IMR-90 (cell line): ENCODE results near the gene SLC4A5. TPM values are rescaled to one million over a fixed set of nuclear protein-coding genes. Genes with fewer than 3 reads are reported as not detected.
A peak's percentile ranks its signal among the peaks of the same experiment; 100 is the strongest.

ENCODE experiments used
- ATAC-seq: fragments of 200-7000 bp; cut with Tn5 transposase; 2 replicates; pipeline ENCODE4 v1.9.1; 2020; ENCODE audit warnings: low read depth, mild to moderate bottlenecking, moderate library complexity
- BruUV-seq: library from RNA; stranded (reverse); fragments of 400-500 nt; replicated peaks from 2 replicates; lab custom pipeline; 2021; lab: Mats Ljungman, UMichigan
- CTCF ChIA-PET: fragments of 300-600 bp; formaldehyde crosslinking; extraction: SDS; loops from one replicate; lab custom pipeline; 2021; ENCODE audit warnings: antibody characterized with exemption; lab: Yijun Ruan, JAX
- POLR2A ChIA-PET: fragments of 300-600 bp; sonication (Branson Sonifier 250); formaldehyde crosslinking; loops from one replicate; lab custom pipeline; 2022; ENCODE audit warnings: antibody characterized with exemption; ENCODE audit not compliant: unreplicated experiment; lab: Charles Lee
- DNase-seq: peaks from one replicate; pipeline ENCODE4 v3.0.0; 2013
- H2AFZ ChIP-seq: replicated peaks from 2 replicates; pipeline ENCODE3; 2013; ENCODE audit warnings: low read length, mild to moderate bottlenecking; ENCODE audit not compliant: poor library complexity
- H2AK5ac ChIP-seq: 2 replicates; pipeline ENCODE4 v1.6.1; 2013; ENCODE audit warnings: low read depth, low read length, inconsistent platforms
- H2AK9ac ChIP-seq: replicated peaks from 2 replicates; pipeline ENCODE3; 2013; ENCODE audit warnings: mild to moderate bottlenecking, low read depth, low read length, moderate library complexity; ENCODE audit not compliant: poor library complexity
- H2BK120ac ChIP-seq: 2 replicates; pipeline ENCODE4 v1.6.1; 2013; ENCODE audit warnings: low read depth, low read length, inconsistent platforms
- H2BK15ac ChIP-seq: 3 replicates; pipeline ENCODE4 v1.6.1; 2013; ENCODE audit warnings: low read depth, low read length, inconsistent platforms
- H2BK20ac ChIP-seq: 2 replicates; pipeline ENCODE4 v1.6.1; 2013; ENCODE audit warnings: low read depth, mild to moderate bottlenecking, inconsistent platforms, low read length, moderate library complexity
- H2BK5ac ChIP-seq: 2 replicates; pipeline ENCODE4 v1.6.1; 2013; ENCODE audit warnings: mild to moderate bottlenecking, low read depth, low read length, inconsistent platforms; ENCODE audit not compliant: poor library complexity, severe bottlenecking
- H3K14ac ChIP-seq: replicated peaks from 2 replicates; pipeline ENCODE4 v1.6.1; 2013; ENCODE audit warnings: low read depth, low read length, inconsistent platforms
- H3K18ac ChIP-seq: 2 replicates; pipeline ENCODE4 v1.6.1; 2013; ENCODE audit warnings: low read depth, low read length, control low read depth
- H3K23ac ChIP-seq: 2 replicates; pipeline ENCODE4 v1.6.1; 2013; ENCODE audit warnings: low read depth, low read length, inconsistent platforms
- H3K27ac ChIP-seq: 2 replicates; pipeline ENCODE4 v1.5.1; 2013; ENCODE audit warnings: mild to moderate bottlenecking, control low read depth, low read length; ENCODE audit not compliant: insufficient read depth
- H3K27me3 ChIP-seq: 2 replicates; pipeline ENCODE4 v1.6.1; 2013; ENCODE audit warnings: low read length; ENCODE audit not compliant: control insufficient read depth, insufficient read depth
- H3K36me3 ChIP-seq: 2 replicates; pipeline ENCODE4 v1.6.1; 2013; ENCODE audit warnings: low read length, mixed read lengths; ENCODE audit not compliant: control insufficient read depth, insufficient read depth
- H3K4ac ChIP-seq: 2 replicates; pipeline ENCODE4 v1.6.1; 2013; ENCODE audit warnings: low read depth, low read length, inconsistent platforms
- H3K4me1 ChIP-seq: 2 replicates; pipeline ENCODE4 v1.6.1; 2013; ENCODE audit warnings: low read length, mixed read lengths; ENCODE audit not compliant: control insufficient read depth, insufficient read depth
- H3K4me2 ChIP-seq: 2 replicates; pipeline ENCODE4 v1.6.1; 2013; ENCODE audit warnings: low read depth, mild to moderate bottlenecking, control low read depth, low read length, moderate library complexity
- H3K4me3 ChIP-seq: 2 replicates; pipeline ENCODE4 v1.5.1; 2013; ENCODE audit warnings: low read depth, mild to moderate bottlenecking, control low read depth, low read length, moderate library complexity; ENCODE audit not compliant: insufficient read depth
- H3K56ac ChIP-seq: 2 replicates; pipeline ENCODE4 v1.6.1; 2013; ENCODE audit warnings: low read length, inconsistent platforms; ENCODE audit not compliant: insufficient read depth; ENCODE audit errors: extremely low read depth
- H3K79me1 ChIP-seq, 2 experiments: 2 replicates each; pipeline ENCODE4 v1.6.1; 2013; ENCODE audit warnings: low read length in 2 of 2, inconsistent platforms in 1 of 2, low read depth in 1 of 2
- H3K9ac ChIP-seq: 2 replicates; pipeline ENCODE4 v1.6.1; 2013; ENCODE audit warnings: low read depth, low read length, control low read depth
- H3K9me1 ChIP-seq: 2 replicates; pipeline ENCODE4 v1.6.1; 2013; ENCODE audit warnings: low read length, inconsistent platforms; ENCODE audit not compliant: insufficient read depth
- H3K9me3 ChIP-seq: 2 replicates; pipeline ENCODE4 v1.6.1; 2013; ENCODE audit warnings: low read length; ENCODE audit not compliant: control insufficient read depth, insufficient read depth
- H4K20me1 ChIP-seq: 2 replicates; pipeline ENCODE4 v1.6.1; 2013; ENCODE audit warnings: low read length, inconsistent platforms; ENCODE audit not compliant: insufficient read depth
- H4K5ac ChIP-seq: 2 replicates; pipeline ENCODE4 v1.6.1; 2013; ENCODE audit warnings: mild to moderate bottlenecking, low read depth, low read length, control low read depth
- H4K8ac ChIP-seq, 2 experiments: 2 replicates each; pipeline ENCODE4 v1.6.1; 2013; ENCODE audit warnings: low read depth in 2 of 2, low read length in 2 of 2, control low read depth in 1 of 2, inconsistent platforms in 1 of 2
- H4K91ac ChIP-seq: 2 replicates; pipeline ENCODE4 v1.6.1; 2013; ENCODE audit warnings: low read depth, low read length, inconsistent platforms; ENCODE audit not compliant: insufficient read depth
- BHLHE40 ChIP-seq: fragments of 150-350 bp; IDR thresholded peaks from 2 replicates; pipeline ENCODE4 v1.6.1; 2016; ENCODE audit warnings: mild to moderate bottlenecking, low read depth, low read length
- CEBPB ChIP-seq: IDR thresholded peaks from 2 replicates; pipeline ENCODE4 v1.6.1; 2012; ENCODE audit warnings: low read depth, low read length, improper control_type of control experiment
- MAZ ChIP-seq: IDR thresholded peaks from 2 replicates; pipeline ENCODE4 v1.6.1; 2012; ENCODE audit warnings: low read depth, mild to moderate bottlenecking, low read length, improper control_type of control experiment, moderate library complexity, borderline replicate concordance
- MXI1 ChIP-seq: IDR thresholded peaks from 2 replicates; pipeline ENCODE4 v1.6.1; 2012; ENCODE audit warnings: low read depth, mild to moderate bottlenecking, low read length, moderate library complexity, borderline replicate concordance
- WGBS, 2 experiments: methylation state at CpG; one replicate each; pipeline versions ENCODE4 v1.1.5 to v1.1.7; 2013; ENCODE audit warnings: missing lambda C conversion rate in 2 of 2; ENCODE audit not compliant: insufficient read length in 1 of 2; ENCODE audit errors: extremely low coverage in 2 of 2; 5-methylcytosine and 5-hydroxymethylcytosine counted together
- dilution Hi-C: fragments of 300-500 bp; cut with HindIII; formaldehyde crosslinking; loops from one replicate; pipeline ENCODE4 v1.14.3; 2018; ENCODE audit warnings: low sequenced_read_pairs; ENCODE audit not compliant: unreplicated experiment
- in situ Hi-C: fragments of 300-500 bp; cut with MboI; formaldehyde crosslinking; loops from 3 replicates; pipeline ENCODE4 v1.14.3; 2019; ENCODE audit warnings: low sequenced_read_pairs, inconsistent platforms, mixed read lengths
- intact Hi-C: fragments of 100-400 bp; cut with micrococcal nuclease; formaldehyde crosslinking; loops from 2 replicates; pipeline ENCODE4 v1.10.0; 2022
- polyA plus RNA-seq, 3 experiments: library from polyadenylated mRNA; depleted of rRNA; stranded (reverse); fragments of >200 nt; gene quantifications; 2 replicates each; pipeline ENCODE4 v1.2.3, GENCODE V29; 2012; ENCODE audit warnings: low replicate concordance in 1 of 3
- total RNA-seq: library from RNA; depleted of rRNA; stranded (reverse); fragments of >200 nt; gene quantifications from 2 replicates; pipeline ENCODE4 v1.2.3, GENCODE V29; 2012
- TF ChIP-seq, protein P1 (sequence below): fragments of 150-350 bp; IDR thresholded peaks from 2 replicates; pipeline ENCODE4 v1.6.1; 2017; ENCODE audit warnings: mild to moderate bottlenecking, antibody characterized with exemption, low read length, low read depth

Gene SLC4A5
- total and polyA plus RNA-seq, 2 of the 4 experiments (the other 2 are of a cell fraction), result 0.18 to 0.22 TPM

DNA sequence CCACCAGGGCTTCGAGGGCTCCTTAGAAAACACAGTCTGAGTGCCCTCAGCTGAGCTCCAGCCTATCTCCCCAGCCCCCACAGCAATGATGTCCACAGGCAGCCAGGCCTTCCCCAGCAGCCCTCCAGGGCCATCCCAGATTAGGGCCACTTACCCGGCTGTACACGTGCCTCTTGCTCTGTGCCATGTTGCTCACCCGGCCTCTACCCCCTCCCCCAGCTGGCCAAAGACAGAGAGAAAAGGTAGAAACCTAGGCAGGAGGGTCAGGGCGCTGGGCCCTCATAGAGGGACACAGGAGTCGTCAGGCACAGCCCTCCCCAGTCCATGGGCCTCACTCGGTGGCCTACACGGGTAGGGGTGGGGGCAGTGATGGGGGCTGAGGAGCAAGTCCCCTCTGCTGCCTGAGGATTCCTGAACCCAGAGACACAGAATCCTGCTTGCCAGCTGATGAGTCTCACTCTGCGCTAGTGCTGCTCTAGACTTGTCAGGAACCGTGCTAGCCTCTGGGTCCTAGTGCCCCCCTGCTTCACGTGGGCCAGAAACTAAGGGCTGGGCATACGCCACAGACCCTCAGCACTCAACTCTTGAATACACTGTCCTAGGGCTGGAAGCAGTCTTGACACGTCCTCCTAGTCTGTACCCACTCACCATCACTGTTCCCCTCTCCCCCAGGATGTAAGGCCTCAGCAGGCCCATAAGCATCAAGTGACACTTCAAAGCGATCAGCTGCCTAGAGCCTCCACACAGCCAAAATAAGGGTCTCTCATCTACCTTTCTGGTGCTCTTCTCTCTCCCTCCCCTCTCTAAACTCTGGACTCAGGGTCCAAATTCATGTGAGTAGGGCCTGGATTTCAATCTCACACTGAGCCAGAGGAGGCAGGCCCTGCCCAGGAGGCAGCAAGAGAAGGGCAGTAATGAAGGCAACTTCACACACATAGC, 36.9 kb upstream of the SLC4A5 start, which contains the start of gene DCTN1:
Gene DCTN1, minus strand, starts transcription at position 461 of the 939 bp plus-strand sequence. Its CDS starts 274 bp downstream, at position 187.
- peak within 1 kb of the TSS; percentile 88 for H2BK5ac ChIP-seq
- peaks cover 32% of the 10 kb centered on the region for H4K20me1 ChIP-seq
- peak within 1 kb of the TSS; percentile 83 for H3K4ac ChIP-seq
- H3K18ac ChIP-seq, result peak within 1 kb of the TSS; percentile 33; the same call in 1 of the 2 replicates
- peaks cover 24% of the 10 kb centered on the region for H3K9me1 ChIP-seq
- H4K5ac ChIP-seq, result peak within 1 kb of the TSS; percentile 28
- no TSS peak for BruUV-seq
- peak within 1 kb of the TSS; percentile 79 for H2AK5ac ChIP-seq
- CTCF ChIA-PET, result interaction anchor here (1.0 to 2.2 kb wide), 2 partner anchors 11 to 28 kb away, joined by 3 to 7 read pairs; no protein-coding TSS in a partner anchor
- peak within 1 kb of the TSS; percentile 49 for H3K4me3 ChIP-seq
- H3K9me3 ChIP-seq, result no peaks in the 10 kb centered on the region
- POLR2A ChIA-PET, result no interaction called here
- peak within 1 kb of the TSS; percentile 64 for H2AFZ ChIP-seq
- TF ChIP-seq, protein P1, sequence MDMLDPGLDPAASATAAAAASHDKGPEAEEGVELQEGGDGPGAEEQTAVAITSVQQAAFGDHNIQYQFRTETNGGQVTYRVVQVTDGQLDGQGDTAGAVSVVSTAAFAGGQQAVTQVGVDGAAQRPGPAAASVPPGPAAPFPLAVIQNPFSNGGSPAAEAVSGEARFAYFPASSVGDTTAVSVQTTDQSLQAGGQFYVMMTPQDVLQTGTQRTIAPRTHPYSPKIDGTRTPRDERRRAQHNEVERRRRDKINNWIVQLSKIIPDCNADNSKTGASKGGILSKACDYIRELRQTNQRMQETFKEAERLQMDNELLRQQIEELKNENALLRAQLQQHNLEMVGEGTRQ, result peak; percentile 71; the same call in 1 of the 2 replicates
- TF ChIP-seq CEBPB, result no peak
- TF ChIP-seq BHLHE40, result peak; percentile 33; the same call in 1 of the 2 replicates
- TF ChIP-seq MAZ, result peak; percentile 30; the same call in 1 of the 2 replicates
- 0 out of 2 replicates have a peak, but pooled peaks have one; percentile 45 for TF ChIP-seq MXI1
- in situ Hi-C loops, result no loop called here
- peak within 1 kb of the TSS; percentile 62; the same call in 1 of the 2 replicates for H4K91ac ChIP-seq
- peaks cover 25 to 94% of the 10 kb centered on the region in 2 experiments for H3K79me1 ChIP-seq
- H2BK120ac ChIP-seq, result peak within 1 kb of the TSS; percentile 58; the same call in 1 of the 2 replicates
- H2BK15ac ChIP-seq, result peak within 1 kb of the TSS; percentile 37; the same call in 1 of the 3 replicates
- peak within 1 kb of the TSS; percentile 57; the same call in 1 of the 2 replicates for H2BK20ac ChIP-seq
- no peaks in the 10 kb centered on the region for H3K27me3 ChIP-seq
- peak; percentile 91 for ATAC-seq
- H2AK9ac ChIP-seq, result peak within 1 kb of the TSS; percentile 71
- H3K14ac ChIP-seq, result peak within 1 kb of the TSS; percentile 73
- peak within 1 kb of the TSS in 1 of 2 experiments; percentile 17; a peak in 1 of 4 replicates for H4K8ac ChIP-seq
- peak within 1 kb of the TSS; percentile 67 for H3K9ac ChIP-seq
- H3K36me3 ChIP-seq, result peaks cover 17% of the 10 kb centered on the region
- intact Hi-C loops, result no loop called here
- H3K4me1 ChIP-seq, result peaks cover 21% of the 10 kb centered on the region
- H3K23ac ChIP-seq, result peak within 1 kb of the TSS; percentile 50; the same call in 1 of the 2 replicates
- 10% methylated on average over 4 of the region's 14 CpGs; no CpG with 5 or more reads in 1 of the 2 experiments for WGBS, 2 experiments
- peak within 1 kb of the TSS; percentile 86 for H3K4me2 ChIP-seq
- H3K56ac ChIP-seq, result no peak within 1 kb of the TSS
- peak; percentile 80 for DNase-seq
- dilution Hi-C loops, result no loop called here
- peak within 1 kb of the TSS; percentile 75 for H3K27ac ChIP-seq
